ENCODE data around the gene BLTP1. TPM values are rescaled to one million over a fixed set of nuclear protein-coding genes. Genes with fewer than 3 reads are reported as not detected.

The BLTP1 gene
- total RNA-seq, 2 donors from 2014 or later: 53.6 to 116 TPM

- DNase-seq (ENCODE audit: low spot score): no peak
- TF ChIP-seq POLR2A (IDR thresholded peaks at IDR 0.05) (no peak), POLR2AphosphoS5 (IDR thresholded peaks at IDR 0.05) (no peak), CTCF (IDR thresholded peaks at IDR 0.05) (no peak)
- WGBS: 68% methylated on average over 1 of the region's 1 CpG
- H3K27me3 ChIP-seq (replicated peaks; ENCODE audit: insufficient read depth): no peaks in the 10 kb centered on the region
- intact Hi-C loops (cut with DNase I): no loop called here
- H3K9me3 ChIP-seq: no peaks in the 10 kb centered on the region
- H3K36me3 ChIP-seq: no peaks in the 10 kb centered on the region
- H3K4me1 ChIP-seq (replicated peaks): no peaks in the 10 kb centered on the region
- H3K27ac ChIP-seq: no peak overlapping the region
- H3K4me3 ChIP-seq: no peak overlapping the region
Observed at GRCh38 chr4:122142687-122143086, 9.4 kb upstream of the BLTP1 start.

DNA sequence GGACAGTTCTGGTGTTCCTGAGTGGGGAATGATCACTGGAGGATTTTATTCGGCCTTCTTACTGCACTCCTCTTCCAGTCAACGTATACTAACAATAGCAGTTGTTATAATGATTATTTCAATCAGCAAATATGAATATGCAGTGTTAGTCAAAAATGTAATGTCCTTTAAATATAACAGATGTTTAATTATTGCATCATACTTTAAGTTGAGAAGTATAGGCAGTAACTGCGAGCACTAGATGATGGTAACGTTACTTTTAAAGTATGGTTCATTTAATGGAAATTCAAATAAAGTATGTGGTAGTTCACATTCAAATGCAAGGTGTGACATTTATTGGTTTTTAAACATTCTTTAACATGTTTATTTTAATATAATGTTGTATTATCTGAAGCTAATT lies 5.5 kb upstream of the BLTP1 start:
- H3K27me3 ChIP-seq (replicated peaks; ENCODE audit: insufficient read depth): no peaks in the 10 kb centered on the region
- TF ChIP-seq POLR2AphosphoS5 (IDR thresholded peaks at IDR 0.05): no peak
- no peak for TF ChIP-seq POLR2A (IDR thresholded peaks at IDR 0.05)
- no peak for TF ChIP-seq CTCF (IDR thresholded peaks at IDR 0.05)
- H3K27ac ChIP-seq: no peak overlapping the region
- no peak overlapping the region for H3K4me3 ChIP-seq
- intact Hi-C loops (cut with DNase I): no loop called here
- DNase-seq (ENCODE audit: low spot score): no peak
- no peaks in the 10 kb centered on the region for H3K4me1 ChIP-seq (replicated peaks)
- 83% methylated on average over 4 of the region's 4 CpGs for WGBS
- no peaks in the 10 kb centered on the region for H3K36me3 ChIP-seq
- H3K9me3 ChIP-seq: no peaks in the 10 kb centered on the region

DNA sequence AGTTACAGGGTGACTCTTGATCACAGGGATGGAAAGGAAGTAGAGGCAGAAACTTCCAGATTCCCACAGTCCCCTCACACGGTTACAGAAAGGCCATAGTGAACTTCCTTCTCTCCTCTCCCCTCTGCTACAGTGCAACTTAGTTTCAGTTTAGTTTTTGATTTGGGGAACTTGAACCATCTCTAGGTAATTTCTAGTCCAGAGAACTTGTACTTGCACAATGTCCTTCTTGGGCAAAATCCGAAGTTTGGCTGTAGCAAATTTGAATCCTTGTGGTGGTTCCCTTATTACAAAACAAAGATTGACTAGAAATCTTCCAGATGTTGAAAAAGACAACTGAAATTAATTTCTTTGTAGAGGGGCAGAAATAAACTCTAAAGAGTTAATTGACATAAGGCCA lies 1.2 kb upstream of the BLTP1 start:
- intact Hi-C loops (cut with DNase I): no loop called here
- TF ChIP-seq CTCF (IDR thresholded peaks at IDR 0.05): no peak
- no peak for TF ChIP-seq POLR2A (IDR thresholded peaks at IDR 0.05)
- TF ChIP-seq POLR2AphosphoS5 (IDR thresholded peaks at IDR 0.05): no peak
- DNase-seq (ENCODE audit: low spot score): no peak
- Histone ChIP-seq H3K4me3 (no peak overlapping the region), H3K27ac (peak overlapping the region in 1 of 2 donors; percentile 91), H3K27me3 (replicated peaks; ENCODE audit: insufficient read depth) (no peaks in the 10 kb centered on the region), H3K9me3 (no peaks in the 10 kb centered on the region), H3K36me3 (no peaks in the 10 kb centered on the region), H3K4me1 (replicated peaks) (no peaks in the 10 kb centered on the region)
- WGBS: 75% methylated on average over 2 of the region's 2 CpGs

- Histone ChIP-seq H3K27ac (peak overlapping the region; percentile 90 to 91), H3K4me3 (peak overlapping the region; percentile 95 to 99), H3K27me3 (replicated peaks; ENCODE audit: insufficient read depth) (no peaks in the 10 kb centered on the region), H3K9me3 (no peaks in the 10 kb centered on the region), H3K4me1 (replicated peaks) (no peaks in the 10 kb centered on the region), H3K36me3 (no peaks in the 10 kb centered on the region)
- intact Hi-C loops (cut with DNase I): no loop called here
- 0% methylated on average over 16 of the region's 16 CpGs for WGBS
- DNase-seq (ENCODE audit: low spot score): peak; percentile 19
- TF ChIP-seq POLR2AphosphoS5 (IDR thresholded peaks at IDR 0.05): no peak
- no peak for TF ChIP-seq POLR2A (IDR thresholded peaks at IDR 0.05)
- no peak for TF ChIP-seq CTCF (IDR thresholded peaks at IDR 0.05)
Observed at GRCh38 chr4:122152711-122153226, 638 bp downstream of the BLTP1 start.

DNA sequence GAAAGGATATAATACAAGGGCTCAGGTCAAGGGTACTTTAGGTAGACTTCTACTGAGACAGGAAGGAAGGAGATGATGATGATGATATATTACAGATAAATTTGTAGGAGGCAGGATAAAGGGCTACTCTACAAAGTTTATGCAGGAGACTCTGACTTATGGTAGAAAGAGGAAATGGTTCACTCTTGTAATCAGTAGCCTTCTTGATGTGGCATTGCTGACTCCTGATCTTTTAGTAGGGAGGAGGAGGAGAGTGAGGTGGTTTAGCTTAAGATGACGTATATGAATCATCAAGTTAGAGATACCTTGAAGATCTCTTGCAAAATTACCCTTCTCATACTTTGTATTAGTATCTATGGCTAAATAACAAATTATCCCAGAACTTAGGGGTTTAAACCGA lies 4.7 kb downstream of the BLTP1 start:
- Histone ChIP-seq H3K9me3 (no peaks in the 10 kb centered on the region), H3K4me1 (replicated peaks) (no peaks in the 10 kb centered on the region), H3K27me3 (replicated peaks; ENCODE audit: insufficient read depth) (no peaks in the 10 kb centered on the region), H3K4me3 (no peak overlapping the region), H3K27ac (no peak overlapping the region), H3K36me3 (no peaks in the 10 kb centered on the region)
- whole genome bisulfite sequencing: 99% methylated on average over 2 of the region's 2 CpGs
- TF ChIP-seq POLR2AphosphoS5 (IDR thresholded peaks at IDR 0.05) (no peak), CTCF (IDR thresholded peaks at IDR 0.05) (no peak), POLR2A (IDR thresholded peaks at IDR 0.05) (no peak)
- no peak for DNase-seq (ENCODE audit: low spot score)
- intact Hi-C loops (cut with DNase I): no loop called here
